GM10266 (cell line): ENCODE measurements around the gene STUM.

ENCODE experiments used
- DNase-seq: peaks from one replicate; pipeline ENCODE4 v3.0.0; 2012; ENCODE audit errors: extremely low spot score
- CTCF ChIP-seq: IDR thresholded peaks from 2 replicates; pipeline ENCODE4 v1.5.1; 2012; ENCODE audit warnings: mild to moderate bottlenecking, low read depth; ENCODE audit not compliant: control insufficient read depth, insufficient read depth; ENCODE audit errors: missing control alignments

The STUM gene

GRCh38 chr1:226645279-226645976, 96.9 kb downstream of the STUM start:
- no peak for TF ChIP-seq CTCF
- DNase-seq, result no peak

GRCh38 chr1:226646026-226646869, 97.7 kb downstream of the STUM start:
- DNase-seq, result no peak

GRCh38 chr1:226646870-226647449, 98.4 kb downstream of the STUM start:
- TF ChIP-seq CTCF, result no peak
- DNase-seq, result no peak

More at GRCh38 chr1:226646026-226646869, 97.7 kb downstream of the STUM start:
- TF ChIP-seq CTCF, result no peak

- no peak for DNase-seq
- TF ChIP-seq CTCF, result no peak
Measured at GRCh38 chr1:226647719-226648118, 99.2 kb downstream of the STUM start.

GRCh38 chr1:226648421-226648820, 99.9 kb downstream of the STUM start:
- TF ChIP-seq CTCF, result no peak
- DNase-seq, result no peak

GRCh38 chr1:226649244-226649643, 100.7 kb downstream of the STUM start:
- TF ChIP-seq CTCF, result no peak
- no peak for DNase-seq
